Measurements from ENCODE around the gene PRR36.
"Not testable (repeated sequence)": the region's sequence is repeated elsewhere in the genome, so short reads cannot be mapped to it uniquely, and the experiment has no call there.

PRR36 gene

GRCh38 chr19:7898967-7899366, 24.8 kb upstream of the PRR36 start:
- no peak for DNase-seq (ENCODE audit: low read depth)

- no peak for DNase-seq (ENCODE audit: low read depth)
Observed at GRCh38 chr19:7897292-7897691, 23.1 kb upstream of the PRR36 start.

GRCh38 chr19:7895565-7895964, 21.4 kb upstream of the PRR36 start:
- no peak for DNase-seq (ENCODE audit: low read depth)

- no peak for DNase-seq (ENCODE audit: low read depth)
Observed at GRCh38 chr19:7894612-7895309, 20.6 kb upstream of the PRR36 start.

- DNase-seq (ENCODE audit: low read depth) = not testable (repeated sequence)
Observed at GRCh38 chr19:7893362-7894101, 19.3 kb upstream of the PRR36 start.

GRCh38 chr19:7888826-7889217, 14.6 kb upstream of the PRR36 start:
- no peak for DNase-seq (ENCODE audit: low read depth)

GRCh38 chr19:7888145-7888825, 14.1 kb upstream of the PRR36 start, which contains the start of gene LRRC8E:
Gene LRRC8E, plus strand, starts transcription at chr19:7888510. Its CDS starts 7,094 bp downstream, at chr19:7895604.
- no peak for DNase-seq (ENCODE audit: low read depth)

GRCh38 chr19:7887408-7888144, 13.4 kb upstream of the PRR36 start:
- DNase-seq (ENCODE audit: low read depth) = no peak

- DNase-seq (ENCODE audit: low read depth) = no peak
Observed at GRCh38 chr19:7885818-7886217, 11.6 kb upstream of the PRR36 start.

- DNase-seq (ENCODE audit: low read depth) = no peak
Observed at GRCh38 chr19:7883796-7884570, 9.8 kb upstream of the PRR36 start.

- DNase-seq (ENCODE audit: low read depth) = no peak
Observed at GRCh38 chr19:7883105-7883504, 8.9 kb upstream of the PRR36 start.

- DNase-seq (ENCODE audit: low read depth) = no peak
Observed at GRCh38 chr19:7881910-7882309, 7.7 kb upstream of the PRR36 start.

GRCh38 chr19:7879836-7880235, 5.6 kb upstream of the PRR36 start:
- no peak for DNase-seq (ENCODE audit: low read depth)

GRCh38 chr19:7879111-7879807, 5.1 kb upstream of the PRR36 start:
- DNase-seq (ENCODE audit: low read depth) = no peak

GRCh38 chr19:7877249-7877836, 3.2 kb upstream of the PRR36 start:
- DNase-seq (ENCODE audit: low read depth) = no peak

- DNase-seq (ENCODE audit: low read depth) = no peak
Observed at GRCh38 chr19:7874897-7875273, 695 bp upstream of the PRR36 start.

GRCh38 chr19:7873304-7874075, 700 bp downstream of the PRR36 start:
- no peak for DNase-seq (ENCODE audit: low read depth)

GRCh38 chr19:7872306-7873204, 1.6 kb downstream of the PRR36 start:
- no peak for DNase-seq (ENCODE audit: low read depth)
